Measurements from ENCODE around the gene MPZL1. TPM values are rescaled to one million over a fixed set of nuclear protein-coding genes. Genes with fewer than 3 reads are reported as not detected.

MPZL1 gene
- total and polyA plus RNA-seq, 3 donors from 2014 or later: 148 to 160 (median 154) TPM

GRCh38 chr1:167675440-167675839 lies 46.3 kb upstream of the MPZL1 start:
- no peak for DNase-seq
- TF ChIP-seq CTCF (IDR thresholded peaks at IDR 0.05) (no peak), POLR2A (IDR thresholded peaks at IDR 0.05) (no peak)
- H3K27me3 ChIP-seq: no peaks in the 10 kb centered on the region
- peaks cover 11% of the 10 kb centered on the region for H3K4me1 ChIP-seq
- H3K27ac ChIP-seq: no peak overlapping the region
- 80 to 87% methylated on average over 5 of the region's 5 CpGs for WGBS, 2 donors
- intact Hi-C loops (cut with DNase I; ENCODE audit: low total_unique reads): no loop called here
- H3K9me3 ChIP-seq: no peaks in the 10 kb centered on the region
- no peaks in the 10 kb centered on the region for H3K36me3 ChIP-seq (ENCODE audit: low read depth, missing control alignments)
- H3K4me3 ChIP-seq: no peak overlapping the region

- 75 to 92% methylated on average over 2 of the region's 2 CpGs for WGBS, 2 donors
- peaks cover 9% of the 10 kb centered on the region for H3K4me1 ChIP-seq
- intact Hi-C loops (cut with DNase I; ENCODE audit: low total_unique reads): no loop called here
- H3K36me3 ChIP-seq (ENCODE audit: low read depth, missing control alignments): no peaks in the 10 kb centered on the region
- no peak overlapping the region for H3K4me3 ChIP-seq
- H3K9me3 ChIP-seq: no peaks in the 10 kb centered on the region
- TF ChIP-seq POLR2A (IDR thresholded peaks at IDR 0.05): no peak
- TF ChIP-seq CTCF (IDR thresholded peaks at IDR 0.05): no peak
- H3K27me3 ChIP-seq: no peaks in the 10 kb centered on the region
- no peak overlapping the region for H3K27ac ChIP-seq
- DNase-seq: no peak
Measured at GRCh38 chr1:167676205-167676915, 45.4 kb upstream of the MPZL1 start.

- WGBS, 2 donors: 85 to 90% methylated on average over 7 of the region's 7 CpGs
- H3K4me1 ChIP-seq: peaks cover 3% of the 10 kb centered on the region
Measured at GRCh38 chr1:167676916-167677848, 44.6 kb upstream of the MPZL1 start.

GRCh38 chr1:167678422-167678821 lies 43.4 kb upstream of the MPZL1 start:
- WGBS, 2 donors: 64 to 87% methylated on average over 10 of the region's 10 CpGs
- peaks cover 3% of the 10 kb centered on the region for H3K4me1 ChIP-seq
- TF ChIP-seq POLR2A (IDR thresholded peaks at IDR 0.05): no peak
- TF ChIP-seq CTCF (IDR thresholded peaks at IDR 0.05): no peak
- intact Hi-C loops (cut with DNase I; ENCODE audit: low total_unique reads): no loop called here
- H3K27ac ChIP-seq: no peak overlapping the region
- H3K4me3 ChIP-seq: no peak overlapping the region
- H3K36me3 ChIP-seq (ENCODE audit: low read depth, missing control alignments): no peaks in the 10 kb centered on the region
- DNase-seq: no peak
- no peaks in the 10 kb centered on the region for H3K9me3 ChIP-seq
- H3K27me3 ChIP-seq: no peaks in the 10 kb centered on the region

More at GRCh38 chr1:167676916-167677848, 44.6 kb upstream of the MPZL1 start:
- Histone ChIP-seq H3K9me3 (no peaks in the 10 kb centered on the region), H3K4me3 (no peak overlapping the region), H3K36me3 (ENCODE audit: low read depth, missing control alignments) (no peaks in the 10 kb centered on the region), H3K27ac (no peak overlapping the region), H3K27me3 (no peaks in the 10 kb centered on the region)
- TF ChIP-seq POLR2A (IDR thresholded peaks at IDR 0.05) (no peak), CTCF (IDR thresholded peaks at IDR 0.05) (no peak)
- intact Hi-C loops (cut with DNase I; ENCODE audit: low total_unique reads): no loop called here
- no peak for DNase-seq

Data from testis (tissue), 3 donors.